H1 (cell line): ENCODE measurements around the gene NEK11. TPM values are rescaled to one million over a fixed set of nuclear protein-coding genes. Genes with fewer than 3 reads are reported as not detected.

Source experiments
- ATF2 ChIP-seq: IDR thresholded peaks from 2 replicates; pipeline ENCODE4 v1.6.1; 2012; ENCODE audit warnings: low read length, inconsistent platforms
- SAP30 ChIP-seq: fragments of 300-600 bp; sonication (generic); IDR thresholded peaks from 2 replicates; pipeline ENCODE4 v1.7.1; 2012; ENCODE audit warnings: low read length, moderate library complexity, mild to moderate bottlenecking, inconsistent platforms; ENCODE audit not compliant: insufficient read depth, insufficient replicate concordance
- polyA plus RNA-seq, 7 experiments: library from polyadenylated mRNA; depleted of rRNA in 3 of 7; stranded (reverse) in 5 of 7; unstranded in 2 of 7; fragments of >200 nt in 5 of 7; fragments of 200-250 nt in 2 of 7; gene quantifications; 1 replicate in 5 of 7; 2 replicates in 1 of 7; 4 replicates in 1 of 7; pipeline versions ENCODE4 v1.2.1 to v1.2.3, GENCODE V29; 2011 to 2013; ENCODE audit warnings: missing spikeins in 2 of 7, mixed read lengths in 2 of 7
- total RNA-seq: library from RNA; stranded (reverse); fragmentation: NEBNext Ultra II Directional; extraction: Animal tissue kit (Norgen Biotek cat#: 25700); gene quantifications from 2 replicates; pipeline ENCODE4 v1.2.1, GENCODE V29; 2021

NEK11 gene
- total and polyA plus RNA-seq, 2 of the 8 experiments (the other 6 are each of a cell fraction or from before 2014, with no cell fraction given) = 0.60 TPM; not detected in 1

- TF ChIP-seq ATF2 (no peak), SAP30 (no peak)
Observed at GRCh38 chr3:131109156-131109555, 82.5 kb downstream of the NEK11 start (continued).
